Effector memory CD8-positive, alpha-beta T cell (primary cell): ENCODE data around the gene CREB3L4.
A peak's percentile ranks its signal among the peaks of the same experiment; 100 is the strongest.

ENCODE experiments used
- ATAC-seq: fragments of 150-1000 bp; cut with Tn5 transposase; replicated peaks from 2 replicates; pipeline ENCODE4 v1.10.0; 2021; ENCODE audit warnings: mild to moderate bottlenecking, moderate library complexity
- DNase-seq, 3 experiments: peaks; one replicate each; pipeline ENCODE4 v3.0.0; 2021
- H3K27ac Mint-ChIP-seq, 2 donors: one replicate each; pipeline ENCODE4 v1.8.0; 2022; ENCODE audit warnings: mild to moderate bottlenecking in 2 of 2, mixed read lengths in 2 of 2, moderate library complexity in 2 of 2
- H3K27me3 Mint-ChIP-seq, 2 donors: one replicate each; pipeline ENCODE4 v1.8.0; 2022; ENCODE audit warnings: mixed read lengths in 2 of 2
- H3K36me3 Mint-ChIP-seq: one replicate; pipeline ENCODE4 v1.8.0; 2022; ENCODE audit warnings: mild to moderate bottlenecking, moderate library complexity, mixed read lengths; ENCODE audit not compliant: insufficient read depth
- H3K4me1 Mint-ChIP-seq, 2 donors: one replicate each; pipeline ENCODE4 v1.8.0; 2022; ENCODE audit warnings: low read depth in 2 of 2, mixed read lengths in 2 of 2
- H3K4me3 Mint-ChIP-seq, 2 donors: one replicate each; pipeline ENCODE4 v1.8.0; 2022; ENCODE audit warnings: mild to moderate bottlenecking in 2 of 2, mixed read lengths in 2 of 2, moderate library complexity in 2 of 2
- H3K9me3 Mint-ChIP-seq, 2 donors: one replicate each; pipeline ENCODE4 v1.8.0; 2022; ENCODE audit warnings: mixed read lengths in 2 of 2
- total RNA-seq, 9 experiments: gene quantifications; one replicate each; lab custom pipeline; 2026; lab: John Stamatoyannopoulos, UW

Gene CREB3L4
- total RNA-seq = 3.1 to 7.3 (median 5.2) reads per million in 9 experiments

GRCh38 chr1:153967107-153967999, at the start of gene CREB3L4:
Gene CREB3L4, plus strand, starts transcription at chr1:153967902. Its CDS starts 624 bp downstream, at chr1:153968526.
- peak; percentile 87 for ATAC-seq
- H3K4me1 Mint-ChIP-seq = peaks cover 37 to 40% of the 10 kb centered on the region in 2 donors
- H3K27ac Mint-ChIP-seq = peak within 1 kb of the TSS; percentile 92 to 98

GRCh38 chr1:153919876-153920852, 47.5 kb upstream of the CREB3L4 start:
- peak in 1 of 3 experiments; percentile 19 for DNase-seq
- H3K9me3 Mint-ChIP-seq = no peaks in the 10 kb centered on the region
- peak overlapping the region; percentile 95 to 97 for H3K4me3 Mint-ChIP-seq
- H3K27me3 Mint-ChIP-seq = no peaks in the 10 kb centered on the region
- peak; percentile 9 for ATAC-seq
- H3K4me1 Mint-ChIP-seq = peaks cover 32 to 63% of the 10 kb centered on the region in 2 donors
- H3K27ac Mint-ChIP-seq = peak overlapping the region; percentile 99
- H3K36me3 Mint-ChIP-seq = peaks cover 35% of the 10 kb centered on the region

More at GRCh38 chr1:153967107-153967999, at the start of gene CREB3L4:
- peak; percentile 71 to 77 (median 74) for DNase-seq
- no peaks in the 10 kb centered on the region for H3K27me3 Mint-ChIP-seq
- H3K36me3 Mint-ChIP-seq = peaks cover 8% of the 10 kb centered on the region
- peak within 1 kb of the TSS; percentile 96 to 99 for H3K4me3 Mint-ChIP-seq
- H3K9me3 Mint-ChIP-seq = no peaks in the 10 kb centered on the region

- DNase-seq (no peak), ATAC-seq (no peak)
- peaks cover 29 to 61% of the 10 kb centered on the region in 2 donors for H3K4me1 Mint-ChIP-seq
- peak overlapping the region; percentile 99 for H3K27ac Mint-ChIP-seq
- no peaks in the 10 kb centered on the region for H3K27me3 Mint-ChIP-seq
- no peaks in the 10 kb centered on the region for H3K9me3 Mint-ChIP-seq
- peaks cover 31% of the 10 kb centered on the region for H3K36me3 Mint-ChIP-seq
- peak overlapping the region; percentile 95 to 97 for H3K4me3 Mint-ChIP-seq
Measured at GRCh38 chr1:153921080-153921802, 46.5 kb upstream of the CREB3L4 start.

- H3K27ac Mint-ChIP-seq = peak overlapping the region; percentile 99
- ATAC-seq (no peak), DNase-seq (peak in 1 of 3 experiments; percentile 13)
- peak overlapping the region; percentile 95 to 97 for H3K4me3 Mint-ChIP-seq
- no peaks in the 10 kb centered on the region for H3K9me3 Mint-ChIP-seq
- peaks cover 31% of the 10 kb centered on the region for H3K36me3 Mint-ChIP-seq
- H3K27me3 Mint-ChIP-seq = no peaks in the 10 kb centered on the region
- H3K4me1 Mint-ChIP-seq = peaks cover 28 to 59% of the 10 kb centered on the region in 2 donors
Measured at GRCh38 chr1:153921803-153922075, 46.0 kb upstream of the CREB3L4 start.

DNA sequence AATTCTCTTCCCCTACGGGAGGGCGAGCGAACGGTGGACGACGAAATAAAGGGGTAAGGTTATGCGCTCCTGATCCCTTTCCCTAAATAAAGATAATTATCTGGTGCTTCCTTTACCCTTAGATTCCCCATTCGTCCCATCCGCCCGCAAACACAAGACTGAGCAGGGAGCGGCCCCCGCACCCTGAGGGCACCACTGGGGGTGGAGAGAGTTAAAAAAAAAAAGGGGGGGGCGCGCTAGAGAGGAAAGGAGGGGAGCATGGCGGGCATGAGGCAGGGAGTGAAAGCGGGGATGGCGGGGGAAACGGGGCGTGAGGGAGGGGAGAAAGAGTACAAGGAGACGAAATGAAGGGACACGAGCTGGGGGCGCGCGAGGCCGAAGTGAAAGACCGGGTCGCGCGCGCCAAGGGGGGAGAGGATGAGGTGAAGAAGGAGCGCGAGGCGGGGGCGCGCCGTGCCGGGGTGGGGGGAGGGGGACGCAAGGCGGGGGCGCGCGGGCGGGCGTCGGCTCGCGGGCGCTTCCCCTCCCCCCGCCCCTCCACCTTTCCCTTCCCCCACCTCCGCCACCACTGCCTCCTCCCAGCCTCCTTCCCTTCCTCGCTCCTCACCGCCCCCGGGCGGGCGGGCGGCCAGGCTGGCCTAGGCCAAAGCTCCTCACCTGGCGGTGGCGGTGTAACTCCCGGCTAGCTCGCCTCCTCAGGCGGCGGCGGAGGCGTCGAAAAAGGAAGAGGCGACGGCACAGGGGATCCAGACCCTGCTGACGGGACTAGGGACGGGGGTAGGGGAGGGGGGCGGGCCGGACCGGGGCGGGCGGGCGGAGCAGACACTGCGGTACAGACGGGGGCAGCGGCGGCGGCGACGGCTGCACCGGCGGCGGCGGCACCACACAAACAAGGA, 45.4 kb upstream of the CREB3L4 start:
- H3K4me1 Mint-ChIP-seq = peaks cover 28 to 58% of the 10 kb centered on the region in 2 donors
- H3K36me3 Mint-ChIP-seq = peaks cover 30% of the 10 kb centered on the region
- peak overlapping the region; percentile 95 to 97 for H3K4me3 Mint-ChIP-seq
- peak in 2 of 3 experiments; percentile 30 to 35 for DNase-seq
- H3K9me3 Mint-ChIP-seq = no peaks in the 10 kb centered on the region
- H3K27ac Mint-ChIP-seq = peak overlapping the region; percentile 99
- H3K27me3 Mint-ChIP-seq = no peaks in the 10 kb centered on the region
- ATAC-seq = peak; percentile 1

- peak; percentile 98 to 99 (median 99) for DNase-seq
- Mint-ChIP-seq H3K36me3 (peaks cover 22% of the 10 kb centered on the region), H3K27ac (peak within 1 kb of the TSS; percentile 99), H3K27me3 (no peaks in the 10 kb centered on the region), H3K4me1 (peaks cover 27 to 52% of the 10 kb centered on the region in 2 donors), H3K4me3 (peak within 1 kb of the TSS; percentile 95 to 97), H3K9me3 (no peaks in the 10 kb centered on the region)
- peak; percentile 88 for ATAC-seq
Measured at GRCh38 chr1:153922972-153923925, 44.5 kb upstream of the CREB3L4 start, which contains the start of gene GATAD2B. Gene GATAD2B, minus strand, starts transcription at chr1:153922972. Its CDS starts 94,625 bp downstream, at chr1:153828347.

DNA sequence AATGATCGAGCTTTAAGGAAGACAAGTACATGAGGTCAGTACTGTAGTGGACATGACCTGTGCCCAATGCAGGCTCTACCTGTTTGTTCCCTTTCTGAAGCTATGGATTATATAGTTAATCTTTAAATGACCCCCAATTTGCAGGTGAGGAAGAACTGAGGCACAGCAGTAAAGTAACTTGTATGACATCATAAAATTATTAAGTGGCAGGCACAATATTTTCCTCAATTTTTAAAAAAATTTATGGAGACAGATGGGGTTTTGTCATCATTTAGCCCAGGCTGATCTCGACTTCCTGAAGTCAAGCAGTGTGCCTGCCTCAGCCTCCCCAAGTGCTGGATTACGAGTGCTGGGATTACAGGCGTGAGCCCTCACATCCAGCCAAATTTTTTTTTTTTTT, 41.3 kb upstream of the CREB3L4 start:
- Mint-ChIP-seq H3K4me1 (peaks cover 17 to 31% of the 10 kb centered on the region in 2 donors), H3K27me3 (no peaks in the 10 kb centered on the region), H3K4me3 (no peak overlapping the region), H3K36me3 (peaks cover 43% of the 10 kb centered on the region), H3K9me3 (no peaks in the 10 kb centered on the region), H3K27ac (no peak overlapping the region)
- no peak for DNase-seq
- no peak for ATAC-seq

- no peak for DNase-seq
- H3K36me3 Mint-ChIP-seq = peaks cover 39% of the 10 kb centered on the region
- H3K27ac Mint-ChIP-seq = peak overlapping the region; percentile 76 to 79
- H3K9me3 Mint-ChIP-seq = no peaks in the 10 kb centered on the region
- H3K27me3 Mint-ChIP-seq = no peaks in the 10 kb centered on the region
- H3K4me1 Mint-ChIP-seq = peaks cover 16 to 21% of the 10 kb centered on the region in 2 donors
- no peak overlapping the region for H3K4me3 Mint-ChIP-seq
- no peak for ATAC-seq
Measured at GRCh38 chr1:153928245-153928644, 39.5 kb upstream of the CREB3L4 start.

GRCh38 chr1:153928791-153929341, 38.8 kb upstream of the CREB3L4 start:
- ATAC-seq = no peak
- no peaks in the 10 kb centered on the region for H3K9me3 Mint-ChIP-seq
- peaks cover 11 to 15% of the 10 kb centered on the region in 2 donors for H3K4me1 Mint-ChIP-seq
- no peaks in the 10 kb centered on the region for H3K27me3 Mint-ChIP-seq
- peak overlapping the region; percentile 76 to 78 for H3K27ac Mint-ChIP-seq
- peaks cover 40% of the 10 kb centered on the region for H3K36me3 Mint-ChIP-seq
- DNase-seq = no peak
- no peak overlapping the region for H3K4me3 Mint-ChIP-seq

DNA sequence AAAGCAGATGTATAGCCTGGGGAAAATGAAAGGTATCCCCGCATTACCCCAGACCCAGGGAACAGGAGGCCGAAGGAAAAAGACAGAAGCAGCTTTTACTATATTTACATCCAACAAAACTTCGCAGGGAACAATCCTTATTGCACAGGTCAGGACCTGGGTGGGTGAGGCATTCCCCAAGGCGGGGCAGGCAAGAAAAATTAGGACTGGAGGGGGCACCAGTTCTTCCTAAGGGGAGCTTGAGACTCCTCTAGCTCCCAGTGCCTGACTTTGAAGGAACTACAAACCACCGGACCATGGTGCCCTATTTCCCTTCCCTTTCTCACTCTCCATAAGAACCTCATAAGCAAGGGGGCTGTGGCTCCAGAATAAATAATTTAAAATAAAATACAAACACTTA, 38.3 kb upstream of the CREB3L4 start:
- Mint-ChIP-seq H3K4me3 (no peak overlapping the region), H3K27ac (peak overlapping the region; percentile 76 to 78), H3K36me3 (peaks cover 44% of the 10 kb centered on the region), H3K27me3 (no peaks in the 10 kb centered on the region), H3K4me1 (peaks cover 11 to 14% of the 10 kb centered on the region in 2 donors), H3K9me3 (no peaks in the 10 kb centered on the region)
- no peak for DNase-seq
- ATAC-seq = no peak
